Spleen (tissue), 7 donors: ENCODE data around the gene CROCC2.

ENCODE experiments used
- CTCF ChIP-seq, 11 experiments: fragments of 200-600 bp in 7 of 11; fragments of 450-650 bp in 4 of 11; sonication (generic) in 4 of 11; IDR thresholded peaks in 8 of 11; conservative IDR thresholded peaks in 3 of 11; 1 replicate in 7 of 11; 2 replicates in 4 of 11; pipeline versions ENCODE4 v1.4.0 to v1.8.0; 2016 to 2021; ENCODE audit warnings: antibody characterized with exemption in 11 of 11, inconsistent platforms in 4 of 11, mild to moderate bottlenecking in 1 of 11
- POLR2A ChIP-seq, 3 donors: fragments of 450-650 bp; IDR thresholded peaks; one replicate each; pipeline ENCODE4 v1.5.1; 2017; ENCODE audit warnings: antibody characterized with exemption in 3 of 3, mild to moderate bottlenecking in 1 of 3
- POLR2AphosphoS5 ChIP-seq, 3 donors: sonication (generic); formaldehyde crosslinking; IDR thresholded peaks; one replicate each; pipeline ENCODE4 v1.5.1; 2017; ENCODE audit warnings: antibody characterized with exemption in 3 of 3
- donor health status: DM: no; HTN: no; CAD: no; lungs with moderate emphysema.
- donor health status: DM: no; HTN: no; CAD: no.
- donor health status: DM: no; HTN: no; CAD: no.

GRCh38 chr2:240878341-240878936, 27.7 kb upstream of the CROCC2 start:
- no peak for TF ChIP-seq CTCF (IDR thresholded peaks at IDR 0.05 in 8 of 11, conservative IDR thresholded peaks at IDR 0.05 in 3 of 11)
- TF ChIP-seq POLR2A (IDR thresholded peaks at IDR 0.05): no peak
- no peak for TF ChIP-seq POLR2AphosphoS5 (IDR thresholded peaks at IDR 0.05)
